AG09309 (cell line): ENCODE data around the gene MARCHF7.
"Not testable (repeated sequence)": the region's sequence is repeated elsewhere in the genome, so short reads cannot be mapped to it uniquely, and the experiment has no call there.

Source experiments
- DNase-seq: peaks from one replicate; pipeline ENCODE4 v3.0.0-alpha.2; 2010; ENCODE audit warnings: low read depth
- H3K4me3 ChIP-seq: 2 replicates; pipeline ENCODE4 v1.5.1; 2011; ENCODE audit warnings: mild to moderate bottlenecking, low read depth, low read length, moderate library complexity; ENCODE audit not compliant: control insufficient read depth
- TF ChIP-seq, protein P1 (sequence below): IDR thresholded peaks from 2 replicates; pipeline ENCODE4 v1.5.1; 2011; ENCODE audit warnings: mild to moderate bottlenecking, low read depth, low read length, inconsistent platforms; ENCODE audit not compliant: insufficient read depth, control insufficient read depth; ENCODE audit errors: missing control alignments

MARCHF7 gene

GRCh38 chr2:159720676-159721075, 8.4 kb downstream of the MARCHF7 start:
- H3K4me3 ChIP-seq = no peak overlapping the region
- TF ChIP-seq, protein P1, sequence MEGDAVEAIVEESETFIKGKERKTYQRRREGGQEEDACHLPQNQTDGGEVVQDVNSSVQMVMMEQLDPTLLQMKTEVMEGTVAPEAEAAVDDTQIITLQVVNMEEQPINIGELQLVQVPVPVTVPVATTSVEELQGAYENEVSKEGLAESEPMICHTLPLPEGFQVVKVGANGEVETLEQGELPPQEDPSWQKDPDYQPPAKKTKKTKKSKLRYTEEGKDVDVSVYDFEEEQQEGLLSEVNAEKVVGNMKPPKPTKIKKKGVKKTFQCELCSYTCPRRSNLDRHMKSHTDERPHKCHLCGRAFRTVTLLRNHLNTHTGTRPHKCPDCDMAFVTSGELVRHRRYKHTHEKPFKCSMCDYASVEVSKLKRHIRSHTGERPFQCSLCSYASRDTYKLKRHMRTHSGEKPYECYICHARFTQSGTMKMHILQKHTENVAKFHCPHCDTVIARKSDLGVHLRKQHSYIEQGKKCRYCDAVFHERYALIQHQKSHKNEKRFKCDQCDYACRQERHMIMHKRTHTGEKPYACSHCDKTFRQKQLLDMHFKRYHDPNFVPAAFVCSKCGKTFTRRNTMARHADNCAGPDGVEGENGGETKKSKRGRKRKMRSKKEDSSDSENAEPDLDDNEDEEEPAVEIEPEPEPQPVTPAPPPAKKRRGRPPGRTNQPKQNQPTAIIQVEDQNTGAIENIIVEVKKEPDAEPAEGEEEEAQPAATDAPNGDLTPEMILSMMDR = no peak
- DNase-seq = no peak

DNA sequence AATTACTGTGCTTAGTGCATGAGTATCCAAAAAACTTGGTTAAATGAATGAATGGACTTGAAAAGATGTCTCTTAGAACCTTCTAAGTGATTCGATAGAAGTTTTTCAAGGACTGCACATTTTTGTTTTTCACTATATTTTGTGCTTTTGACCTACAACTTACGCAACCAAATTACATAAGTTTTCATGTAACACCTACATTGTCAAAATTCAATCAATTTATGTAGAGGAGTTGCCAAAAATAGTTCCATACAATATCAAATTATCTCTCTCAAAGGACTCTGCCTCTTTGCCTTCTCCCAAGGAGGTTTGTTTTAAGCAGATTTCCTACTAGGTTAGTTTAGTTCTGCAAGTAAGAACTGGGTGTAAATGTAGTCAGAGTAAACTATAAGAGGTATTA, 10.3 kb downstream of the MARCHF7 start:
- no peak overlapping the region for H3K4me3 ChIP-seq
- TF ChIP-seq, protein P1 = no peak
- no peak for DNase-seq

- not testable (repeated sequence) for H3K4me3 ChIP-seq, DNase-seq
These were observed 12.7 kb downstream of the MARCHF7 start for GRCh38 chr2:159724795-159725572.

DNA sequence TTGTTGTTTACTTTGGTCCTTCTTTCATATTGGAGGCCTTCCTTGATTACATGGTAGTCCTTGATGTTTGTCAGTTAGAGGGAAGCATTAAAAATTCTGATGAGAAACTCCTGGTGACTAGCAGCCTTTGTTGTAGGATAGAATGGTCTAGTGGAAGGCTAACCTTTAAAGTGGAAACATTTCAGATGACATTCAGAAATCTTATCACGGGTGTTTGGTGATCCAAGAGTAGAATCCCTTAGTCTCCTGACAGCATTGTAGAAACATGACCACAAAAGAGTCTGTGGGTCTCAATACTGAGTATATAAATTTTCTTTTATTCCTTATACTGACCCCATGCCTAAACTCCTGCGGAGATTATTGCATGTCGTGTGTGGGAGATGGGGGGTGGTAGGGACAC, 13.4 kb downstream of the MARCHF7 start:
- no peak for DNase-seq
- H3K4me3 ChIP-seq = no peak overlapping the region
- TF ChIP-seq, protein P1 = no peak

- DNase-seq = no peak
- H3K4me3 ChIP-seq = no peak overlapping the region
- TF ChIP-seq, protein P1 = no peak
These were observed 16.3 kb downstream of the MARCHF7 start for GRCh38 chr2:159728629-159729028.

DNA sequence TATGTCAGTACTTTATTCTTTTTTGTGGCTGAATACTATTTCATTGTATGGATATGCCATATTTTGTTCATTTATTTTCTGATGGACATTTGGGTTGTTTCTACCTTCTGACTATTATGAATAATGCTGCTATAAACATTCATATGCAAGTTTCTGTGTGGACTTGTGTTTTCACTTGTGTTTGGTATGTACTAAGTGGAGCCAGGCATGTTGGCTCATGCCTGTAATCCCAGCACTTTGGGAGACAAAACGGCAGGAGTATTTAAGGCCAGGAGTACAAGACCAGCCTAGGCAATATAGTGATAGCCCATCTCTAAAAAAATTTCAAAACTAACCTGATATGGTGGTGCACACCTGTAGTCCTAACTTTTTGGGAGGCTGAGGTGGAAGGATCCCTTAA, 23.3 kb downstream of the MARCHF7 start:
- TF ChIP-seq, protein P1 = no peak
- no peak for DNase-seq
- H3K4me3 ChIP-seq = no peak overlapping the region

GRCh38 chr2:159736048-159736447, 23.7 kb downstream of the MARCHF7 start:
- no peak overlapping the region for H3K4me3 ChIP-seq
- no peak for DNase-seq
- TF ChIP-seq, protein P1 = no peak
